ENCODE data around the gene SNRPN. TPM values are rescaled to one million over a fixed set of nuclear protein-coding genes. Genes with fewer than 3 reads are reported as not detected.

SNRPN gene
- total RNA-seq, 1 experiment from 2014 or later: 2.0 TPM

GRCh38 chr15:24948495-24948894 is 6.3 kb upstream of the SNRPN start:
- ChIA-PET RAD21 (ENCODE audit: low non-redundant PET in 1 of 2, low total read pairs in 2 of 2, uncharacterized antibody in 2 of 2, unreplicated experiment in 2 of 2) (no interaction called here), POLR2A (no interaction called here), CTCF (no interaction called here)
- H3K27ac ChIP-seq (ENCODE audit: low read depth, low read length): no peak overlapping the region
- peaks cover 3 to 13% of the 10 kb centered on the region in 2 experiments; a peak in 3 of 4 replicates for H3K9me3 ChIP-seq (ENCODE audit: control insufficient read depth in 1 of 2, insufficient read depth in 1 of 2, low read depth in 1 of 2, low read length in 2 of 2)
- H3K4me3 ChIP-seq (replicated peaks in 1 of 2; ENCODE audit: low read depth in 1 of 2, low read length in 2 of 2): no peak overlapping the region
- H3K9ac ChIP-seq (ENCODE audit: low read length): no peak overlapping the region
- H3K27me3 ChIP-seq (ENCODE audit: insufficient read depth, low read length): no peaks in the 10 kb centered on the region
- H3K4me1 ChIP-seq (ENCODE audit: control insufficient read depth in 1 of 2, insufficient read depth in 2 of 2, low read length in 2 of 2): no peaks in the 10 kb centered on the region
- no peaks in the 10 kb centered on the region for H3K79me2 ChIP-seq (ENCODE audit: insufficient read depth, low read length)
- no peak overlapping the region for H3K4me2 ChIP-seq (ENCODE audit: low read length)
- no peak overlapping the region for H2AFZ ChIP-seq (ENCODE audit: low read depth, low read length, poor library complexity, severe bottlenecking)
- no TSS peak for BruUV-seq (replicated peaks)
- no peaks in the 10 kb centered on the region for H3K36me3 ChIP-seq (ENCODE audit: control insufficient read depth in 1 of 2, insufficient read depth in 2 of 2, low read length in 2 of 2)
- intact Hi-C loops (cut with micrococcal nuclease): no loop called here
- DNase-seq (ENCODE audit: low read depth, low spot score) (no peak), ATAC-seq (no peak)
- H3K9me2 ChIP-seq (ENCODE audit: insufficient read depth): no peaks in the 10 kb centered on the region
- TF ChIP-seq CEBPB (IDR thresholded peaks at IDR 0.05; ENCODE audit: low read depth): no peak
- TF ChIP-seq FOSL1 (IDR thresholded peaks at IDR 0.05; ENCODE audit: low read depth): no peak
- TF ChIP-seq, protein P1, sequence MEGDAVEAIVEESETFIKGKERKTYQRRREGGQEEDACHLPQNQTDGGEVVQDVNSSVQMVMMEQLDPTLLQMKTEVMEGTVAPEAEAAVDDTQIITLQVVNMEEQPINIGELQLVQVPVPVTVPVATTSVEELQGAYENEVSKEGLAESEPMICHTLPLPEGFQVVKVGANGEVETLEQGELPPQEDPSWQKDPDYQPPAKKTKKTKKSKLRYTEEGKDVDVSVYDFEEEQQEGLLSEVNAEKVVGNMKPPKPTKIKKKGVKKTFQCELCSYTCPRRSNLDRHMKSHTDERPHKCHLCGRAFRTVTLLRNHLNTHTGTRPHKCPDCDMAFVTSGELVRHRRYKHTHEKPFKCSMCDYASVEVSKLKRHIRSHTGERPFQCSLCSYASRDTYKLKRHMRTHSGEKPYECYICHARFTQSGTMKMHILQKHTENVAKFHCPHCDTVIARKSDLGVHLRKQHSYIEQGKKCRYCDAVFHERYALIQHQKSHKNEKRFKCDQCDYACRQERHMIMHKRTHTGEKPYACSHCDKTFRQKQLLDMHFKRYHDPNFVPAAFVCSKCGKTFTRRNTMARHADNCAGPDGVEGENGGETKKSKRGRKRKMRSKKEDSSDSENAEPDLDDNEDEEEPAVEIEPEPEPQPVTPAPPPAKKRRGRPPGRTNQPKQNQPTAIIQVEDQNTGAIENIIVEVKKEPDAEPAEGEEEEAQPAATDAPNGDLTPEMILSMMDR (IDR thresholded peaks at IDR 0.05 in 2 of 3, conservative IDR thresholded peaks at IDR 0.05 in 1 of 3; ENCODE audit: borderline replicate concordance in 1 of 3, insufficient read depth in 1 of 3, low read depth in 2 of 3, low read length in 2 of 3): no peak
- no peak for TF ChIP-seq JUND (IDR thresholded peaks at IDR 0.05)
- TF ChIP-seq RAD21 (IDR thresholded peaks at IDR 0.05; ENCODE audit: low read depth): no peak
- no peak for TF ChIP-seq MAX (IDR thresholded peaks at IDR 0.05)
- TF ChIP-seq SRF (IDR thresholded peaks at IDR 0.05; ENCODE audit: low read depth): no peak
- no peak for TF ChIP-seq POLR2AphosphoS5 (IDR thresholded peaks at IDR 0.05; ENCODE audit: low read depth, low read length)
- no peaks in the 10 kb centered on the region for H4K20me1 ChIP-seq (ENCODE audit: insufficient read depth)

- Histone ChIP-seq H3K27ac (ENCODE audit: low read depth, low read length) (no peak overlapping the region), H3K27me3 (ENCODE audit: insufficient read depth, low read length) (no peaks in the 10 kb centered on the region), H4K20me1 (ENCODE audit: insufficient read depth) (no peaks in the 10 kb centered on the region), H3K4me1 (ENCODE audit: control insufficient read depth in 1 of 2, insufficient read depth in 2 of 2, low read length in 2 of 2) (no peaks in the 10 kb centered on the region), H3K9me3 (ENCODE audit: control insufficient read depth in 1 of 2, insufficient read depth in 1 of 2, low read depth in 1 of 2, low read length in 2 of 2) (peaks cover 0 to 19% of the 10 kb centered on the region in 2 experiments; a peak in 3 of 4 replicates), H3K36me3 (ENCODE audit: control insufficient read depth in 1 of 2, insufficient read depth in 2 of 2, low read length in 2 of 2) (no peaks in the 10 kb centered on the region), H3K9ac (ENCODE audit: low read length) (no peak overlapping the region), H2AFZ (ENCODE audit: low read depth, low read length, poor library complexity, severe bottlenecking) (no peak overlapping the region), H3K4me3 (replicated peaks in 1 of 2; ENCODE audit: low read depth in 1 of 2, low read length in 2 of 2) (no peak overlapping the region), H3K9me2 (ENCODE audit: insufficient read depth) (no peaks in the 10 kb centered on the region), H3K4me2 (ENCODE audit: low read length) (no peak overlapping the region), H3K79me2 (ENCODE audit: insufficient read depth, low read length) (no peaks in the 10 kb centered on the region)
- DNase-seq (ENCODE audit: low read depth, low spot score) (no peak), ATAC-seq (no peak)
- CTCF ChIA-PET: no interaction called here
- BruUV-seq (replicated peaks): no TSS peak
- intact Hi-C loops (cut with micrococcal nuclease): no loop called here
- RAD21 ChIA-PET (ENCODE audit: low non-redundant PET in 1 of 2, low total read pairs in 2 of 2, uncharacterized antibody in 2 of 2, unreplicated experiment in 2 of 2): no interaction called here
- POLR2A ChIA-PET: no interaction called here
- TF ChIP-seq YY1 (IDR thresholded peaks at IDR 0.05; ENCODE audit: extremely low read depth, insufficient replicate concordance, low read depth, low read length) (no peak), RAD21 (IDR thresholded peaks at IDR 0.05; ENCODE audit: low read depth) (no peak), JUND (IDR thresholded peaks at IDR 0.05) (no peak), POLR2A (IDR thresholded peaks at IDR 0.05; ENCODE audit: borderline replicate concordance, extremely low read depth, insufficient read depth, insufficient read length) (no peak), EGR1 (IDR thresholded peaks at IDR 0.05; ENCODE audit: low read depth) (no peak), POLR2AphosphoS5 (IDR thresholded peaks at IDR 0.05; ENCODE audit: low read depth, low read length) (no peak), ZNF274 (IDR thresholded peaks at IDR 0.05; ENCODE audit: low read depth, low read length) (no peak), CBX3 (IDR thresholded peaks at IDR 0.05; ENCODE audit: low read depth) (no peak), FOSL1 (IDR thresholded peaks at IDR 0.05; ENCODE audit: low read depth) (no peak), ELF1 (IDR thresholded peaks at IDR 0.05; ENCODE audit: borderline replicate concordance, low read depth) (no peak), MAX (IDR thresholded peaks at IDR 0.05) (no peak), ZFX (IDR thresholded peaks at IDR 0.05) (no peak), SIN3A (IDR thresholded peaks at IDR 0.05; ENCODE audit: low read depth) (no peak), TCF7L2 (IDR thresholded peaks at IDR 0.05; ENCODE audit: borderline replicate concordance, extremely low read depth, insufficient read depth, insufficient read length) (no peak), ATF3 (IDR thresholded peaks at IDR 0.05) (no peak), EZH2 (IDR thresholded peaks at IDR 0.05) (no peak), SRF (IDR thresholded peaks at IDR 0.05; ENCODE audit: low read depth) (no peak)
Observed at GRCh38 chr15:24955531-24955921, 739 bp downstream of the SNRPN start.
